CD4-positive, alpha-beta memory T cell (primary cell): ENCODE results near the gene PIGN. TPM values are rescaled to one million over a fixed set of nuclear protein-coding genes. Genes with fewer than 3 reads are reported as not detected.

ENCODE experiments used
- CTCF ChIA-PET: fragments of 350-600 bp; sonication (Branson Sonifier 250); formaldehyde crosslinking; loops from one replicate; lab custom pipeline; 2021; ENCODE audit warnings: inconsistent platforms; ENCODE audit not compliant: partially characterized antibody; lab: Charles Lee
- POLR2A ChIA-PET: fragments of 350-600 bp; sonication (Branson Sonifier 250); formaldehyde crosslinking; loops from one replicate; lab custom pipeline; 2021; ENCODE audit not compliant: partially characterized antibody; lab: Charles Lee
- DNase-seq, 5 donors: peaks; one replicate each; pipeline versions ENCODE4 v3.0.0 to v3.0.0-alpha.2; 2020 to 2022; ENCODE audit warnings: mixed read lengths in 1 of 5
- H3K27ac ChIP-seq: one replicate; pipeline ENCODE4 v1.7.0; 2013; ENCODE audit warnings: low read depth, low read length
- H3K27me3 ChIP-seq: 2 replicates; pipeline ENCODE4 v1.7.0; 2013; ENCODE audit warnings: mild to moderate bottlenecking, low read length, moderate library complexity; ENCODE audit not compliant: insufficient read depth
- H3K36me3 ChIP-seq: 2 replicates; pipeline ENCODE4 v1.7.0; 2013; ENCODE audit warnings: mild to moderate bottlenecking, low read length, moderate library complexity; ENCODE audit not compliant: insufficient read depth
- H3K4me1 ChIP-seq: 2 replicates; pipeline ENCODE4 v1.7.0; 2013; ENCODE audit warnings: mild to moderate bottlenecking, low read length, moderate library complexity; ENCODE audit not compliant: insufficient read depth
- H3K4me3 ChIP-seq, 2 donors: one replicate each; pipeline ENCODE4 v1.7.0; 2013; ENCODE audit warnings: low read length in 2 of 2, mild to moderate bottlenecking in 1 of 2
- H3K9me3 ChIP-seq, 2 donors: one replicate each; pipeline ENCODE4 v1.7.0; 2013; ENCODE audit warnings: low read length in 2 of 2, control low read depth in 1 of 2; ENCODE audit not compliant: control insufficient read depth in 1 of 2
- H3K27ac Mint-ChIP-seq, 7 donors: one replicate each; pipeline ENCODE4 v1.8.0; 2020 to 2021; ENCODE audit warnings: mixed read lengths in 7 of 7, mild to moderate bottlenecking in 6 of 7, inconsistent platforms in 3 of 7, moderate library complexity in 3 of 7
- H3K27me3 Mint-ChIP-seq, 2 donors: one replicate each; pipeline ENCODE4 v1.8.0; 2020 to 2021; ENCODE audit warnings: mixed read lengths in 2 of 2
- H3K36me3 Mint-ChIP-seq, 2 donors: one replicate each; pipeline ENCODE4 v1.8.0; 2020 to 2021; ENCODE audit warnings: mixed read lengths in 2 of 2, inconsistent platforms in 1 of 2, mild to moderate bottlenecking in 1 of 2
- H3K4me1 Mint-ChIP-seq, 4 donors: one replicate each; pipeline ENCODE4 v1.8.0; 2020 to 2021; ENCODE audit warnings: mixed read lengths in 4 of 4, mild to moderate bottlenecking in 1 of 4
- H3K4me3 Mint-ChIP-seq, 8 donors: one replicate each; pipeline ENCODE4 v1.8.0; 2020 to 2021; ENCODE audit warnings: mixed read lengths in 8 of 8, mild to moderate bottlenecking in 7 of 8, moderate library complexity in 6 of 8, inconsistent platforms in 3 of 8
- H3K9me3 Mint-ChIP-seq, 8 donors: one replicate each; pipeline ENCODE4 v1.8.0; 2020 to 2021; ENCODE audit warnings: mixed read lengths in 8 of 8, mild to moderate bottlenecking in 5 of 8, inconsistent platforms in 3 of 8, moderate library complexity in 1 of 8
- intact Hi-C: fragments of 100-400 bp; cut with micrococcal nuclease; formaldehyde crosslinking; loops from one replicate; pipeline ENCODE4 v1.15.1; 2023
- polyA plus RNA-seq, 2 donors: library from polyadenylated mRNA; unstranded; fragments of 300-500 nt; fragmentation: Illumina TruSeq; gene quantifications; one replicate each; pipeline ENCODE4 v1.2.3, GENCODE V29; 2021
- total RNA-seq, 2 experiments: library from RNA; stranded (reverse); gene quantifications; one replicate each; pipeline ENCODE4 v1.2.3, GENCODE V29; 2021

Gene PIGN
- total and polyA plus RNA-seq, 4 experiments from 2014 or later: 12.9 to 31.0 (median 21.5) TPM

GRCh38 chr18:62030091-62030985 lies 156.5 kb downstream of the PIGN start:
- Histone ChIP-seq H3K4me1 (peaks cover 6% of the 10 kb centered on the region), H3K9me3 (no peaks in the 10 kb centered on the region), H3K36me3 (no peaks in the 10 kb centered on the region), H3K27ac (no peak overlapping the region), H3K27me3 (no peaks in the 10 kb centered on the region), H3K4me3 (no peak overlapping the region)
- H3K4me3 Mint-ChIP-seq: no peak overlapping the region
- ChIA-PET POLR2A (no interaction called here), CTCF (no interaction called here)
- peaks cover 3 to 5% of the 10 kb centered on the region in 2 donors for H3K27me3 Mint-ChIP-seq
- peaks cover 13 to 28% (median 21%) of the 10 kb centered on the region in 4 donors for H3K4me1 Mint-ChIP-seq
- intact Hi-C loops: no loop called here
- no peaks in the 10 kb centered on the region for H3K36me3 Mint-ChIP-seq
- H3K9me3 Mint-ChIP-seq: no peaks in the 10 kb centered on the region
- DNase-seq: no peak
- no peak overlapping the region for H3K27ac Mint-ChIP-seq

DNA sequence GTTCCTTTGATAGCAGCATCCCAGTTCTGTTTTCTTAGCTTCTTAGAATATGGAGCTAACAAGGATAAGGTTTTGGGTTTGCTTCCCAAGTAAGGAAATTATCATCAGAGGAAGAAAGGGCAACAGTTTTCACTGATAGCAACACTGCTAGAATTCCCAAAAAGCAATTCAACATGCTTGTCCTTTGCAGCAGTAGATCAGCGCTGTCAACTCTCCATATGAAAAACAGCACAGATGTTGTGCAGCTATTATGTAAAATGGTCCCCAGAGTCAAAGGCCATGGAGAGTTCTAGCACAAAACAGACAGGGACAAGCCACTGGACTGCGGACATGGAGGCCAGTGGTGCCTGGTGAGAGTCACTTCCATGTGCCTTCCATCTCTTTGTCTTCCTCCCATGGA lies 158.1 kb downstream of the PIGN start:
- Mint-ChIP-seq H3K4me1 (peaks cover 11 to 12% (median 12%) of the 10 kb centered on the region in 4 donors), H3K27ac (no peak overlapping the region), H3K27me3 (peaks cover 3 to 6% of the 10 kb centered on the region in 2 donors), H3K36me3 (no peaks in the 10 kb centered on the region), H3K9me3 (no peaks in the 10 kb centered on the region), H3K4me3 (no peak overlapping the region)
- intact Hi-C loops: no loop called here
- H3K4me3 ChIP-seq: no peak overlapping the region
- no peaks in the 10 kb centered on the region for H3K36me3 ChIP-seq
- ChIA-PET POLR2A (no interaction called here), CTCF (no interaction called here)
- no peaks in the 10 kb centered on the region for H3K27me3 ChIP-seq
- H3K27ac ChIP-seq: no peak overlapping the region
- DNase-seq: no peak
- H3K9me3 ChIP-seq: no peaks in the 10 kb centered on the region
- peaks cover 5% of the 10 kb centered on the region for H3K4me1 ChIP-seq

DNA sequence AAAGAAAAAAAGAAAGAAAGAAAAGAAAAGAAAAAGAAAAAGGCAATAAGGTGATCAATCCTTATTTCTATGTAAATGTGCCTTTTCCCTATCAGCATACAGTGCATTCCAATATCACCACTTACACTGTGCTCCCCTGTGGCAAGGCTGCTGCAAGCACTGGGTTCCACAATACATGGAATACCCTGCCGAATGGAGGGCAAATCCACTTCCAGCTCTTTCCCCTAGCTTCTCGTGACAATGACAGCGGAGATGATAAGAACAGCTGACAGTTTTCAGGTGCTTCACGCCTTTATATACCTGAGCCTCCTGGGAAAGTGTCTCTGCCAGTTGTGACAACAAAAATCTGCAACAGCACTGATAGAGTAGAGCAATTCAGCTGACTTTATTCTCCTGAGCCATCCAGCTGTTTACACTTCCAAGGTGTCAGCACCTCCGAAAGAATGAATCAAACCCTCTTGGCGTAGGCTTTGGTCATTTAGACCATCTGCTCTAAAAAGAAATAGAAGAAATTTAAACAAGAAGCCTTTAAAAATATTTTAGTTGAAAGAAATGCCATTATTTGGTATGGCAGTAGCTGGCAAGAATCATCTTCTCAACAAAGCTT lies 158.8 kb downstream of the PIGN start:
- H3K36me3 Mint-ChIP-seq: no peaks in the 10 kb centered on the region
- intact Hi-C loops: no loop called here
- no peak for DNase-seq
- no peak overlapping the region for H3K4me3 ChIP-seq
- CTCF ChIA-PET: no interaction called here
- no peaks in the 10 kb centered on the region for H3K4me1 ChIP-seq
- H3K9me3 ChIP-seq: no peaks in the 10 kb centered on the region
- peaks cover 3 to 7% of the 10 kb centered on the region in 2 donors for H3K27me3 Mint-ChIP-seq
- H3K36me3 ChIP-seq: no peaks in the 10 kb centered on the region
- no peaks in the 10 kb centered on the region for H3K9me3 Mint-ChIP-seq
- POLR2A ChIA-PET: no interaction called here
- H3K4me3 Mint-ChIP-seq: no peak overlapping the region
- H3K27ac ChIP-seq: no peak overlapping the region
- H3K27ac Mint-ChIP-seq: no peak overlapping the region
- no peaks in the 10 kb centered on the region for H3K27me3 ChIP-seq
- peaks cover 4 to 5% (median 5%) of the 10 kb centered on the region in 4 donors for H3K4me1 Mint-ChIP-seq

DNA sequence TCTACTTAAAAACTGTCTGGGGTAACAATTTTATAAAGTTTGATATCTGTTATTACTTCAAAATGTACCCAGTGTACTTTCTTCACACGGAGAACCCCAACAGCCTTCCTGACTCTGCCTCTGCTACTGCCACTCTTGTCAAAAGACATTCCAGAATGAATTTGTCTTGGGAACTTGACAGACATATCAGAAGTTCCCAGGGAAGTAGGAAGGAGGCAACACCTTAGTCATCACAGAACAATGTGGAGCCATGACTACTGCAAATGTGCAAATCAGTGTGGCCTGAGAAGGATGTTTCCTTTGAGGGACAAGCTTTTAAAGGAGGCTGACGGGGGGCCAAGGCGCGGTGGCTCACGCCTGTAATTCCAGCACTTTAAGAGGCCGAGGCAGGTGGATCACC lies 160.3 kb downstream of the PIGN start:
- Histone ChIP-seq H3K36me3 (no peaks in the 10 kb centered on the region), H3K4me3 (no peak overlapping the region), H3K27ac (no peak overlapping the region), H3K4me1 (no peaks in the 10 kb centered on the region), H3K27me3 (no peaks in the 10 kb centered on the region), H3K9me3 (no peaks in the 10 kb centered on the region)
- Mint-ChIP-seq H3K9me3 (no peaks in the 10 kb centered on the region), H3K27ac (no peak overlapping the region), H3K36me3 (no peaks in the 10 kb centered on the region), H3K4me1 (no peaks in the 10 kb centered on the region), H3K27me3 (peaks cover 3 to 7% of the 10 kb centered on the region in 2 donors), H3K4me3 (no peak overlapping the region)
- intact Hi-C loops: no loop called here
- DNase-seq: no peak
- ChIA-PET POLR2A (no interaction called here), CTCF (no interaction called here)

- no peak overlapping the region for H3K4me3 Mint-ChIP-seq
- no peak for DNase-seq
- H3K36me3 Mint-ChIP-seq: no peaks in the 10 kb centered on the region
- H3K36me3 ChIP-seq: no peaks in the 10 kb centered on the region
- no peaks in the 10 kb centered on the region for H3K4me1 Mint-ChIP-seq
- H3K4me1 ChIP-seq: no peaks in the 10 kb centered on the region
- peaks cover 3 to 7% of the 10 kb centered on the region in 2 donors for H3K27me3 Mint-ChIP-seq
- intact Hi-C loops: no loop called here
- H3K9me3 ChIP-seq: no peaks in the 10 kb centered on the region
- no peak overlapping the region for H3K27ac Mint-ChIP-seq
- CTCF ChIA-PET: no interaction called here
- no peak overlapping the region for H3K4me3 ChIP-seq
- no peaks in the 10 kb centered on the region for H3K27me3 ChIP-seq
- peaks cover 0 to 3% (median 0%) of the 10 kb centered on the region in 8 donors for H3K9me3 Mint-ChIP-seq
- POLR2A ChIA-PET: no interaction called here
- no peak overlapping the region for H3K27ac ChIP-seq
Measured at GRCh38 chr18:62024983-62025382, 161.9 kb downstream of the PIGN start.

DNA sequence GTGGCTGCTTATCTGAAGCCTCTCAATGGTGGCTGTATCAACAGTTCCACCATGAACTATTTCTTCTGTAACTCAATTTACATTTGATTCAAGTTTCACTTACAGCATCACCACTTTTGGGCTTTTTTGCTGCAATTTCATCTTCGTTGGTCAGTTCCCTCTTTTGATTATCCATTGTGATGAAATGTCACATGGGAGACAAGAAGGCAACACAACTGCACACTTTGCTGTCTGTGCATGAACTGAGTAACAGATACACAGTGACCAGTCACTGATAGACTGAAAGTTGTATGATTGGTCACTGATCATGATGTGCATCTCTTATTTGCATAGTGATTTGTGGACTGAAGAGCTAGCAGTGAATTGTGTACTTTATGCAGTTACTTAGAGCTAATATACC lies 163.3 kb downstream of the PIGN start:
- H3K4me1 ChIP-seq: no peaks in the 10 kb centered on the region

GRCh38 chr18:62018759-62019041 lies 168.2 kb downstream of the PIGN start:
- H3K27ac ChIP-seq: no peak overlapping the region
- Mint-ChIP-seq H3K27me3 (peaks cover 0 to under 1% of the 10 kb centered on the region in 2 donors), H3K36me3 (no peaks in the 10 kb centered on the region), H3K4me3 (no peak overlapping the region), H3K4me1 (no peaks in the 10 kb centered on the region), H3K9me3 (peaks cover 0 to 3% (median 0%) of the 10 kb centered on the region in 8 donors), H3K27ac (no peak overlapping the region)
- H3K36me3 ChIP-seq: no peaks in the 10 kb centered on the region
- no peaks in the 10 kb centered on the region for H3K4me1 ChIP-seq
- H3K9me3 ChIP-seq: no peaks in the 10 kb centered on the region
- CTCF ChIA-PET: no interaction called here
- intact Hi-C loops: no loop called here
- POLR2A ChIA-PET: no interaction called here
- H3K4me3 ChIP-seq: no peak overlapping the region
- no peak for DNase-seq
- H3K27me3 ChIP-seq: no peaks in the 10 kb centered on the region

More for the DNA sequence above, 163.3 kb downstream of the PIGN start:
- H3K4me3 ChIP-seq: no peak overlapping the region
- ChIA-PET CTCF (no interaction called here), POLR2A (no interaction called here)
- Mint-ChIP-seq H3K9me3 (peaks cover 0 to 3% (median 0%) of the 10 kb centered on the region in 8 donors), H3K4me1 (no peaks in the 10 kb centered on the region), H3K27me3 (peaks cover 3 to 5% of the 10 kb centered on the region in 2 donors), H3K27ac (no peak overlapping the region), H3K36me3 (no peaks in the 10 kb centered on the region), H3K4me3 (peak overlapping the region in 1 of 8 donors; percentile 15)
- intact Hi-C loops: no loop called here
- no peaks in the 10 kb centered on the region for H3K27me3 ChIP-seq
- no peak overlapping the region for H3K27ac ChIP-seq
- no peak for DNase-seq
- no peaks in the 10 kb centered on the region for H3K9me3 ChIP-seq
- no peaks in the 10 kb centered on the region for H3K36me3 ChIP-seq
